Activated T-cell treated with anti-CD3 and anti-CD28 coated beads for 24 hours (primary cell): ENCODE data around the gene DUOXA2.

Source experiments
- DNase-seq: peaks from one replicate; pipeline ENCODE4 v3.0.0-alpha.2; 2020; ENCODE audit warnings: low read depth

Gene DUOXA2

DNA sequence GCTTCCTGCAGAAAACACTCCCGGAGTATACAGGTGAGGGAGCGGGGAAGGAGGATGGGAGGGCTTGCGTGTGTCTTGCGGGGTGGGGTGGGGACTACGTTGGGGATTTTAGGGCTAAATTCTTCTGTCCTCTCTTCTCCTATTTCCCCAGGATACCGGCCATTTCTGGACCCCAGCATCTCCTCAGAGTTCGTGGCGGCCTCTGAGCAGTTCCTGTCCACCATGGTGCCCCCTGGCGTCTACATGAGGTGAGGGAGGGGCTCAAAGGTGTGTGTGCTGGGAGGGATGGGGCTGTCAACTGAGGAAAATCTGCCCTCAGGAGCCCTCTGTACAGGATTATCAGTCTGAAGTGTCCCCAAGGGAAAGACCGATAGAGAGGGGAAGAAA, 22.2 kb downstream of the DUOXA2 start:
- DNase-seq: no peak

DNA sequence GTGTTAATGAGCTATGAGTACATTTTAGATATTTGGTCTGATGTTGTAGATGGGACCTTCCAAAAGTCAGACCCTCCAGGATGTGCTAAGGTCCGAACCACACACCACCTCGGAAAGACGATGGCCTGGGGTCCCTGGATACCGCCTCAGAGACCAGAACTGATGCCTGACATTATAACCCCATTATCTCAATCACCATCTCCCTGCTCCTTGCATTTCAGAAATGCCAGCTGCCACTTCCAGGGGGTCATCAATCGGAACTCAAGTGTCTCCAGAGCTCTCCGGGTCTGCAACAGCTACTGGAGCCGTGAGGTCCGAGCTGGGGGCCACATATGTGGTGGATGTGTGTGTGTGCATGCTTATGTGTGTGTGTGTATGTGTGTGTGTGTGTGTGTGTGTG, 23.6 kb downstream of the DUOXA2 start:
- DNase-seq: no peak

DNA sequence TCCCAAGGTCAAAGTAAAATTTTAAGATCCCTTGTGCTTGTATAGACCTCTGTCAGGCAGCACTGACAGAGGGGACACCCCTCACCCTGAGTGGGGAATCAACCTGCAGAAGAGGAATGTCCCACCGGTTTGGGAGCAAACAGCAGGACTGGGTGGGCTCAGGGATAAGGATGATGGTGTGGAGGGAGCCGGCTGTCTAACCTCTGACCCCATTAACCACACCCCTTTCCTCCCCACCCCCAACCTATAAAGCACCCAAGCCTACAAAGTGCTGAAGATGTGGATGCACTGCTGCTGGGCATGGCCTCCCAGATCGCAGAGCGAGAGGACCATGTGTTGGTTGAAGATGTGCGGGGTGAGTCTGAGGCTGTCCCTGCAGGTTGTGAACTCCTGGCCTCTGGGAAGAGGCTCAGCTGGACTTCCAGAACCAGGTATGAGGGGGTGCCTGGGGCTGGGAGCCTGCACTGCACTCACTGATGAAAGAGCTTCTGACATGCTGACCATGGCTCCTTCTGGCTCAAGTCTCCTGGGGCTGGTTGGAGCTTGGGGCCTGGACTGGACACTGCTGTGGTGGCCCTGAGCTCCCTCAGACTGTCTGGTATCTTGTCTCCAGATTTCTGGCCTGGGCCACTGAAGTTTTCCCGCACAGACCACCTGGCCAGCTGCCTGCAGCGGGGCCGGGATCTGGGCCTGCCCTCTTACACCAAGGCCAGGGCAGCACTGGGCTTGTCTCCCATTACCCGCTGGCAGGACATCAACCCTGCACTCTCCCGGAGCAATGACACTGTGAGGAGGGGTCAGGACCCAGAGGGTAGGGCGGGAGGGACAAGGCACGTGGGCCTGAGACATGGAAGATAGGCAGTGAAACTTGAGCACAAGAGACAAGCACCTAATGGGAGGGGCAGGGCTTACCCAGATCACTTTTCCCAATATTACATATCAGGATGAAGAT, 25.0 kb downstream of the DUOXA2 start:
- no peak for DNase-seq

DNA sequence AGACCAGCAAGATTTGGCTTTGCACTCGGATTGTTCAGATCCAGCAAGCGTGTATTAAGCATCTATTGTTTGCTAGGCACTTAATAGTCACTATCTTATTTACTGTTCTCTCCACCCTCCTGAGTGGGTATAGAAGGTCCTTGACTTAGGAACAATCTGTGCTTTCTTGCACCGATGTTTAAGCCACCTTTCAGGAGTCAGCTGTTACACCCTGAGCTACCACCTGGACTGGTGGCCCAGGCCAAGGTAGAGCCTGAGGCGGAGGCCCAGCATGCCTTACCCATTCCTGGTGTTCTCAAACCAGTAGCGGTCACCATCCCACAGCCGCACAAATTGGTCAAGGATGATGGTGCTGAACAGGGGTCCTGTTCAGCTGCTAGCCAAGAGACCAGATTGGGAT, 25.6 kb downstream of the DUOXA2 start:
- no peak for DNase-seq

DNA sequence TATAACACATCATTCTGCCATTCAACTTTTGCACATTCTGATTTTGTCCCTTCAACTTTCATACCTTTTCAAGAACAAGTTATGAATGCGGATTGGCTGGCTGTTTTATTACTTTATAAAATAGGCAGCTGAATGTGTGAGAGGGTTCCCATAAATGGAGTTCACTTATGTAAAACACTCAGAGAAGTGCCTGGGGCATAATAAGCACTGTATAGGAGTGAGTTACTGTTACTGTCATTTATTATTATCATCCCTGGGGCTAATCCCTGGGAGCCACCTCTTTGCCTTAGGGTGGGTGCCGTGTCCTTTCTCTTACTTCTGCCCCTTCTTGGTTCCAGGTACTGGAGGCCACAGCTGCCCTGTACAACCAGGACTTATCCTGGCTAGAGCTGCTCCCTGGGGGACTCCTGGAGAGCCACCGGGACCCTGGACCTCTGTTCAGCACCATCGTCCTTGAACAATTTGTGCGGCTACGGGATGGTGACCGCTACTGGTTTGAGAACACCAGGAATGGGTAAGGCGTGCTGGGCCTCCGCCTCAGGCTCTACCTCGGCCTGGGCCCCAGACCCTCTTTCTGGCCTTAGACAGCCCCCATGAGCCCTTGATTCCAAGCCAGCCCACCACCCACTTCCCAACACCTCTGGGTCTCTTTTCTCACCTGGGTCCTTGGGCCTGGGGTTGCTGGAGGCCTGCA, 26.6 kb downstream of the DUOXA2 start:
- no peak for DNase-seq

DNA sequence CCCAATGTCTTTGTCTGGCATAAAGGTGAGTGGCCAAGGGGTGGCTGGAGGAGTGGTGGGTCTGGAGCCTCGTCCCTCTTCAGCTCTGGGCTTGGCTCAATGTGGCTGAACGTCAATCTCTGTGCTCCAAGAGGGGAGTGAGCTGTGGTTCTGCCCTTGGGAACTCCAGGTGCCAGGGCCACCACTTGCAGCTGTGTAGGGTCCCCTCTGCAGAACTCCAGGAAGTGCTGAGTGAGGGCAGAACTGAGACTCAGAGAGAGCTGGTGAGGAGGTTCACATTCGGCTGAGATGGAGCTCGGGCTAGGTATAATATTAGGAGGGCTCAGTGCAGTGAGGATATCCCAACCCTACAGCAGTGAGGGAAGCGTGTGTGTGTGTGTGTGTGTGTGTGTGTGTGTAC, 27.3 kb downstream of the DUOXA2 start:
- DNase-seq: no peak

DNA sequence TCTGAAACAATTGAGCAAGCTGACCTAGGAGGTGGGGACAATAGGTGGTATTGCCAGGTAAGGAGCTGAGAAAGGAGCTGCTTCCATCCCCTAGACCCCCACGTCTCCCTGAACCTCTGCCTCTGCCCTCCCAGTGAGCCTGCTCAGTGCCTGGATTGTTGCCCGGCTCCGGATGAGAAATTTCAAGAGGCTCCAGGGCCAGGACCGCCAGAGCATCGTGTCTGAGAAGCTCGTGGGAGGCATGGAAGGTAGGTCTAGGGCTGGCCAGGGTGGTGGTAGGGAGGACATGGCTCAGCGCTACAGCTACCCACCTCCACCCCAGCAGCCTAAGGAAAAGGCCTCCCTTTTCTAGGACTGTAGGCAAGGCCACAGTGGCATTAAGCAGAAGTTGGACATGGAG, 28.9 kb downstream of the DUOXA2 start:
- no peak for DNase-seq

DNA sequence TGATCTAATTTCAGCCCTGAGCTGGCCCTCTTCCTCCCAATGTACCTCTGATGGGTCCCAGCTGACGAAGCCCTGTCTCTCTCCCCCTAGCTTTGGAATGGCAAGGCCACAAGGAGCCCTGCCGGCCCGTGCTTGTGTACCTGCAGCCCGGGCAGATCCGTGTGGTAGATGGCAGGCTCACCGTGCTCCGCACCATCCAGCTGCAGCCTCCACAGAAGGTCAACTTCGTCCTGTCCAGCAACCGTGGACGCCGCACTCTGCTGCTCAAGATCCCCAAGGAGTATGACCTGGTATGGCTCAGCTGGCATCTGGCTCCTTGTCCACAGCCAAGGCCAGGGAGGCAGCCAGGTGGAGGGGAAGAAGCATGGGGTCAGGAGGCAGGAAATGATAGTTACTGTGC, 29.8 kb downstream of the DUOXA2 start:
- DNase-seq: no peak

DNA sequence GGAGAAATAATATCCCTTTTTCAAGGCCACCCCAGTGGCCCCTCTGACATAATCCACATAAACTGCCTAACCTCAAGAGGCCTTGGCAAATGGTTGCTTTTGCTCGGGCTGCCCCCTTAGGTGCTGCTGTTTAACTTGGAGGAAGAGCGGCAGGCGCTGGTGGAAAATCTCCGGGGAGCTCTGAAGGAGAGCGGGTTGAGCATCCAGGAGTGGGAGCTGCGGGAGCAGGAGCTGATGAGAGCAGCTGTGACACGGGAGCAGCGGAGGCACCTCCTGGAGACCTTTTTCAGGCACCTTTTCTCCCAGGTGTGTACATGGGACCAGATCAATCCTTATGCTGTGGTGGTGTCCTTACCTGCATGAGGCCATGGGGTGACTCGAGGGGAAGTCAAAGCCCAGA, 30.6 kb downstream of the DUOXA2 start:
- DNase-seq: no peak

DNA sequence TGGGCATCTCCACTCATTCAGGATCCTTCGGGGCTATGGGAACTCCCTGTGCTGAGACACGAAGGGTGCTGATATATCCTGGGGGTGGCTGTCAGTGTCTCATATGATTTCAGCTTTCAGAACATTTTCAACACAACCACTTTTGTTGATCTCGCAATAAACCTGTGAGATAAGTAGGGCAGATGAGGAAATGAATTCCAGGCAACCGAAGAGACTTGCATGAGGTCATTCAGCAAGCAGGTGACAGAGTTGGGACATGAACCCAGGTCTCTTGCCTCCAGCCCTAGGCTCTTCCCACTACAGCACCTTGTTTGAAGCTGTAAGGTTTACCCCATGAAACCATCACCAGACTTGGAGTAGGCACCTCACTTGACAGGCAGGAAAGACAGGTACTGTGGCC, 32.3 kb downstream of the DUOXA2 start:
- DNase-seq: no peak

DNA sequence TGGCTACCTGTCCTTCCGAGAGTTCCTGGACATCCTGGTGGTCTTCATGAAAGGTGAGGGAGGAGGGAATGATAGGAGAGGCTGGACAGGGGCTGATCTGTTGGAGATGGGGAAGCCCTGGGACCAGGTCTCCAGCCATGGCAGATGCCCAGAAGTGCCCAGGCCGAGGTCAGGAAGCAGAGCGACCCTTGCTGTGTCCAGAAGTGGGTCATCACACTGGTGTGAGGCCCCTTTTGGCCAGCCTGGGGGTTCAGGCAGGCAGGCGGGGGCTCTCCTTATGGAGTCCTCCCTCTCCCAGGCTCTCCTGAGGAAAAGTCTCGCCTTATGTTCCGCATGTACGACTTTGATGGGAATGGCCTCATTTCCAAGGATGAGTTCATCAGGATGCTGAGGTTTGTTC, 33.5 kb downstream of the DUOXA2 start:
- DNase-seq: no peak

DNA sequence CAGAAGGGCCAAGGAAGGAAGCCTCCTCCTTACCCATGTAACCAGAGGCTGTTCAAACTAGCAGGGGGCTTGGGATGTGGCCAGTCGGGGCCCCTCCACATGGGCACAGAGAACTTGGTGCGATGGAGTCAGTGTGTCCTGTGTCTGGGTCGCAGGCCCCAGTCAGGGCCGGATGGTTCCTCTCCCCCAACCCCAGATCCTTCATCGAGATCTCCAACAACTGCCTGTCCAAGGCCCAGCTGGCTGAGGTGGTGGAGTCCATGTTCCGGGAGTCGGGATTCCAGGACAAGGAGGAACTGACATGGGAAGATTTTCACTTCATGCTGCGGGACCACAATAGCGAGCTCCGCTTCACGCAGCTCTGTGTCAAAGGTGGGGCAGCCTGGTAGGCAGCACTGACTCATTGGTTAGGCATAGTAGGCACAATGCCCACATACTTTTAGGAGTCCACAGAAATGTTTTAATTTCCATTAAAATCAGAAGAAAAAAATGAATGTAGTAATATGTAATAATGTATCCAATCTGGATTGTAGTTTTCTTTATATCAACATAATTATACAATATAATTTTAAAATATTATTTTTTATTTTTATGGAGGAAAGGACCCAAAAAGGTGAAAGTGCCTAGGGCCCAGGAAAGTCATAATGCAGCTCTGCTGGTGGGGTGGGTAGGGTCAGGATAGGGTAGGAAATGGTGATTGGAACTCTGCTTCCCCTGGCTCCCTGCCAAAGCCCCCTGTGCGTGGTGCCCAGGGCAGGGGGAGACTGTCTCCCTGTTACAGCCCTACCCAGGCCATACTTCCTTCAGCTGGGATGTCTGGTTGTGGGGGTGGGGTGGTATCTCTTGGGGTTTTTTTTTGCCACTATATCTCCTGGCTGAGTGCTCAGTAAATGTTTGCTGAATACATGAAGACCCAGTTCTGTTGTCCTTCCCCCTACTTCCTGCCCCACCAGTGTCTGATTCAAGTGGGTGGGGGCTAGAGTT, 34.2 kb downstream of the DUOXA2 start:
- no peak for DNase-seq

DNA sequence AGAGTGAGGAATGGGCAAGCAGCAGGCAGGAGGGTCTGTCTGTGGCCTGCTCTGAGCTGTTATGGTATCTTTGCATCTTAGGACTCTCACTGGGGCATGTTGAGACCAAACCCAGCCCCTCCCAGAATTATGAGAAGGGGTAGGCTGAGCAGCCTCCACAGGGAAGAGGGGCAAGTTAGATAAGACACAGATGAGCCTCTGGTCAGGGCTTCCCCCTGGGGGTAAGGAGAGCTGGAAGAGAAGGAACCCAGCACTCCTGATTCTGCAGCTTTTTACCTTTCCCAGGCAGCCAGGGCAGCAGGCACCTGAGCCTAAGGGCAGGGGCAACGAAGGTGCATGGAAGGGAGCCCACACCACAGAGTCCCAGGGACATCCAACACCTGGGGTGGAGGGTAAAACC, 34.9 kb downstream of the DUOXA2 start:
- no peak for DNase-seq

DNA sequence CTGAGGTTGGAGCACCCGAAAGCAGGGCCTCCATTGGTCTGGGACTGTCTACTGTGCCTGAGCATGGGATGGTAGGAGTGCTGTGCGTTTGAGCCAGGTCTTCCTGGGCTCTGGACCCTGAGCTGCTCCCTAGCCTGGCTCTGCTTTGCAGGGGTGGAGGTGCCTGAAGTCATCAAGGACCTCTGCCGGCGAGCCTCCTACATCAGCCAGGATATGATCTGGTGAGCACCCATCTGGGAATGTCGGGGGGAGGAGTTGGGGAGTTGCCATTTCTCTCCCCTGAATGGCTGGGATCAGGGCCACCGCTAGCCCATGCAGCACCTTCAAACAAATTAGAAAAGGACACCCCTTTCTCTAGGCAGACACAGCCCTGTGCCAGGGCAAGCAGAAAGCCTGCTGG, 36.4 kb downstream of the DUOXA2 start:
- DNase-seq: no peak

DNA sequence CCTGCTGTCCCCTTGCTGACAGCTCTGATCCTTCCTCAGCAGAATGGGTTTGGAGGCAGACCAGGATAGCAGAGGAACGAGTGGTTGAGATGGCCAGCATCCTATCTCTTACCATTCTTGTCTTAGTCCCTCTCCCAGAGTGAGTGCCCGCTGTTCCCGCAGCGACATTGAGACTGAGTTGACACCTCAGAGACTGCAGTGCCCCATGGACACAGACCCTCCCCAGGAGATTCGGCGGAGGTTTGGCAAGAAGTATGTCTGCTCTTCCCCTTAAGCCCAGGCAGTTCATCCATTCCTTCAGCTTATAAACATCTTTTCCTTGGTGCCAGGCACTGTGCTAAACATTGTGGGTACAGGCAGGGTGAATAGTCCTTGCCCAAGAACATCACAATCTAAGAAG, 36.9 kb downstream of the DUOXA2 start:
- DNase-seq: no peak

DNA sequence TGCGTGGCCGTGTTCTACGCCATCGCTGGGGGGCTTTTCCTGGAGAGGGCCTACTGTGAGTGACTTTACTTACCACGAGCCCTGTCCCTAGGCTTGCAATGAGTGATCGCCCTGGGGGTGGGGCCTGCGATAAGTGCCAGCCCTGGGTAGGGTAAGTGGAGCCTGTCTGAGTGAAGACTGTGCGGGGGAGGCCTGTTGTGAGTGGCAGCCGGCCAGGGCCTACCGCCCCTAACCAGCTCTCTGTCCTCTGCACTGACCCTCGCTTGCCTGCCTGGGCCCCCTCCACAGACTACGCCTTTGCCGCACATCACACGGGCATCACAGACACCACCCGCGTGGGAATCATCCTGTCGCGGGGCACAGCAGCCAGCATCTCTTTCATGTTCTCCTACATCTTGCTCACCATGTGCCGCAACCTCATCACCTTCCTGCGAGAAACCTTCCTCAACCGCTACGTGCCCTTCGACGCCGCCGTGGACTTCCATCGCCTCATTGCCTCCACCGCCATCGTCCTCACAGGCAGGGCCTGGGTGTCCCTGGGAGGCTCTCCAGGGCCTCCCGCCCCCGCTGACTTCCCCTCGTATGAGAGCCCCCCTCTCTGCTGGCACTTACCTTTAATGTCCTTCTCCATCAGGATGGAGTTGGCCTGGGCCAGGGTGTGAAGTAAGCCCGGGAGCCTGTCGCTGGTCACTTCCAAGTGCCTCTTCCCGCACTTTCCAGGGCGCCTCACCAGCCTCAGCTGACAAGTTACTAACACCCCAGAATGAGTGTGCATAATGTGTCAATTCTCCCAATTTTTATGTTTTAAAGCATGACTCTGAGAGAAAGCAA, 38.1 kb downstream of the DUOXA2 start:
- DNase-seq: no peak

DNA sequence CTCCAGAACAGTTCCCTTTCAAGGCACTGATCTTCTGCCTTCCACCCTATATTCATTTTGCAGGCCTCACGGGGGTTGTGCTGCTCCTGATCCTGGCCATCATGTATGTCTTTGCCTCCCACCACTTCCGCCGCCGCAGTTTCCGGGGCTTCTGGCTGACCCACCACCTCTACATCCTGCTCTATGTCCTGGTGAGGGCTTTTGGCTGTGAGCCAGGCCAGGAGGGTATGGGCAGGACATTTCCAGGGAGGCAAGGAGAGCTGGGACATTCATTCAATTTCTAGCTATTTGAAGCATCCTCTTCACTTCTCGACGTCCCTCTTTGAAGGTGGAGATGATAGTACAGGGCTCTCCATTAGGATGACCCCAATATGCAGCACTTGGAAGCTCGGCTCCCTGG, 41.6 kb downstream of the DUOXA2 start:
- DNase-seq: no peak

DNA sequence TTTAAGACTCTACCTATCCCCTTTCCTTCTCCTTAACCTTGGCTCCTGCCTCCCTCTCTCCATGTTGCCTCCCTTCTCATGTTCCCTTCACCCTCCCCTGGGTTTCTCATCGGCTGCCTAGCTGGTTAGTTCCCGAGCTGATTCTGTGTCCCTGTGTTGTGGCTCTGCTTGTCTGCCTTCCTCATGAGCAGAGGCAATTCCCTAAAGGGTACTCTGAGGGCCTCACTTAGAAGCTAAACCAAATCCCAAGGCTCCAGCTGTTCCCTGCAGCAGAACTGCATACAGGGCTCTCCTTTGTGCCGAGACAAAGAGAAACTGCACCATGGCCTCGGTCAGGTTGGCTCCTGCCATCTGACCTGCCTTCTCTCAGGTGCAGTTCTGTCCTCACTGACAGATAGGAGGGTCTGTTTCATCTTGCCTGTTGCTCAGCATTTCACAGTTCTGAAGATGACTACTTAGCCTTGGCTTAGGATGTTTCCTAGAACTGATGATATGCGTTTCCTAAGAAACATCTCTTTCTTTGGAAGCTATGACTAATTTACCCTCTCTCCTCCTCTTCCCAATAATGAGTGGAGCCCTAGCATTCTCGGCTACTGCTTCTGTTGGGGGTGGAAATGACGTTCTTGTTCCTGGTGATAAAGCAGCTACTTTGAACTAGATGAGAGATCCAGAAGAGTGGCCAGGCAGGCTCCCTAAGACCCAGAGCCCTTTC, 42.8 kb downstream of the DUOXA2 start:
- DNase-seq: no peak

DNA sequence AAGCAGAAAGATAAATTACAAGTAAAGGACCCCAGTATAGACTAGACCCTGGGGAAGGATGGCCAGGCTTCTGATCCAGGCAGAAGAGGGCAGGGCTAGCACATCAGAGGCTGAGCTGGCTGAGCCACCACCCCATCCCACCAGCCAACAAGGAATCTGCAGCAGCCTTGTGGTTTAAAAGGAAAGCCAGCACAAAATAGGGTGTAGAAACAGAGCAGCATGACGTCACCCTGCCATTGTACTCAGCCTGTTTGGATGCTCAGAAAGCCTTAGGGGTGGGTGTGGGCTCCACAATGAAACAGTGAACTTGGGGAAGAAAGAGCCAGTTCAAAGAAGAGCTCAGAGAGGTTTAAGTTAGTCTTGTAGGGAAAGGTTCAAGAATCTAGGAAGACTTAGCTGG, 43.8 kb downstream of the DUOXA2 start:
- no peak for DNase-seq

DNA sequence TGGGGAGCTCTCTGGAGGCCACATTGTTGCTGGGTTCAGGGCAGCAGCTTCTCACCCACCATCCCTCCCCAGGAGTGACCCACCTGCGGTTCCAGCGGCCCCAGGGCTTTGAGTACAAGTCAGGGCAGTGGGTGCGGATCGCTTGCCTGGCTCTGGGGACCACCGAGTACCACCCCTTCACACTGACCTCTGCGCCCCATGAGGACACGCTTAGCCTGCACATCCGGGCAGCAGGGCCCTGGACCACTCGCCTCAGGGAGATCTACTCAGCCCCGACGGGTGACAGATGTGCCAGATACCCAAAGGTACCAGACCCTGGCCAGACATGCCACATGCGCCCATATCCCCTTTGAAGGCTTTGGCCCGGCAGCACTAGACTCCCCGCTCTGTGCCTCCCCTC, 47.5 kb downstream of the DUOXA2 start:
- no peak for DNase-seq
